ENCODE data around the gene NHSL1.

The NHSL1 gene

DNA sequence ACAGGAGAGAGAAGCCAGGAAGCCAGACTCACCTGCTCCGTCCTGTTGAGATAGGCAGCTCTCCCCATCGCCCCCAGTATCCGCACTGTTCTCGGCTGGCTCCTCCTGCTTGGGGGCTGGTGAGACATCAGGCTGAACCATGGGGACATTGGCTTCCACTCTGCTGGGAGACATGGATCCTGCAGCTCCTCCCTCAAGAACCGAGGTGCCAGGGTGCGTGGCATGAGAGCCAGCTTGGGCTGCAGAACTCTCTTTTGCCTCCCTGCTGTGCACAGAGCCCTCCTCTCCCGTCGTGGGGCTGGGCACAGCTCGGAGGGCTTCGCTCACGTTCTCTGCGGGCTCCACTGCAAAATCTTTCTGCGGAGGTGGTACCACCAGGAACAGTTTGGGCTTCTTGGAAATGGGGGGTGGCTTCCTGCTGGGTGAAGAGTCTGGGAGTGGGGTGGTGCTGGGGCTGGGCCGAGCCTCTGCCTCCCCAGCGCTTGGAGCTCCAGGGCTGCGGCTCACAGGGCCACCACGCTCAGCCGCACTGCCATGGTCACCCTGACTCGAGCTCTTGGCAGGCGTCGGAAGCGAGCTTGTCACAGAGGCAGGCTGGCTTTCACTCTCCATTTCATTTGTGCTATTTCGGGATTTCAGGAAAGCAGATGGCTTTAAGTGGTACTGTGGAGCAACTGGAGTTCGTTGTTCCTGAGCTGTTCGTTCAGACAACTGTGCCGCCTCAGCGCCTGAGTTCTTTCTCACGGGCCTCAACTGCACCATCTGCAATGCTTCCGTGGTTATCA is 68.7 kb downstream of the NHSL1 start:
- H3K4me3 ChIP-seq (ENCODE audit: low read depth, low read length): no peak overlapping the region
- H3K27ac ChIP-seq (ENCODE audit: extremely low read depth, low read depth, low read length): no peak overlapping the region
- no peak for TF ChIP-seq ZIC2 (tag by site-specific recombination; IDR thresholded peaks at IDR 0.05)
- no peak for TF ChIP-seq ZNF529 (tag by site-specific recombination; IDR thresholded peaks at IDR 0.05; ENCODE audit: insufficient replicate concordance)
- no peak for TF ChIP-seq OSR2 (tag by site-specific recombination; IDR thresholded peaks at IDR 0.05)
- TF ChIP-seq, protein P1, sequence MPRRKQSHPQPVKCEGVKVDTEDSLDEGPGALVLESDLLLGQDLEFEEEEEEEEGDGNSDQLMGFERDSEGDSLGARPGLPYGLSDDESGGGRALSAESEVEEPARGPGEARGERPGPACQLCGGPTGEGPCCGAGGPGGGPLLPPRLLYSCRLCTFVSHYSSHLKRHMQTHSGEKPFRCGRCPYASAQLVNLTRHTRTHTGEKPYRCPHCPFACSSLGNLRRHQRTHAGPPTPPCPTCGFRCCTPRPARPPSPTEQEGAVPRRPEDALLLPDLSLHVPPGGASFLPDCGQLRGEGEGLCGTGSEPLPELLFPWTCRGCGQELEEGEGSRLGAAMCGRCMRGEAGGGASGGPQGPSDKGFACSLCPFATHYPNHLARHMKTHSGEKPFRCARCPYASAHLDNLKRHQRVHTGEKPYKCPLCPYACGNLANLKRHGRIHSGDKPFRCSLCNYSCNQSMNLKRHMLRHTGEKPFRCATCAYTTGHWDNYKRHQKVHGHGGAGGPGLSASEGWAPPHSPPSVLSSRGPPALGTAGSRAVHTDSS (tag by site-specific recombination; IDR thresholded peaks at IDR 0.05): no peak
- TF ChIP-seq ZFP3 (tag by site-specific recombination; IDR thresholded peaks at IDR 0.05; ENCODE audit: low read depth): no peak
- TF ChIP-seq ZNF658 (tag by site-specific recombination; IDR thresholded peaks at IDR 0.05): no peak
- no peak for TF ChIP-seq ZNF184 (tag by site-specific recombination; IDR thresholded peaks at IDR 0.05)
- no peak for TF ChIP-seq SCRT2 (tag by site-specific recombination; IDR thresholded peaks at IDR 0.05)
- TF ChIP-seq KLF8 (tag by site-specific recombination; IDR thresholded peaks at IDR 0.05): no peak
- no peak for TF ChIP-seq SP3 (tag by site-specific recombination; IDR thresholded peaks at IDR 0.05)
- TF ChIP-seq ZNF202 (tag by site-specific recombination; IDR thresholded peaks at IDR 0.05; ENCODE audit: borderline replicate concordance): no peak
- no peak for TF ChIP-seq ZNF639 (tag by site-specific recombination; IDR thresholded peaks at IDR 0.05)
- TF ChIP-seq MZF1 (tag by site-specific recombination; IDR thresholded peaks at IDR 0.05; ENCODE audit: borderline replicate concordance): no peak
- no peak for TF ChIP-seq ZNF776 (tag by site-specific recombination; IDR thresholded peaks at IDR 0.05; ENCODE audit: borderline replicate concordance)
- no peak for TF ChIP-seq ZNF2 (tag by site-specific recombination; IDR thresholded peaks at IDR 0.05)
- no peak for TF ChIP-seq ZNF248 (tag by site-specific recombination; IDR thresholded peaks at IDR 0.05)
- no peak for TF ChIP-seq ZNF404 (tag by site-specific recombination; IDR thresholded peaks at IDR 0.05)
- TF ChIP-seq SCRT1 (tag by site-specific recombination; IDR thresholded peaks at IDR 0.05; ENCODE audit: borderline replicate concordance): no peak
- no peak for TF ChIP-seq ZNF707 (tag by site-specific recombination; IDR thresholded peaks at IDR 0.05)
- no peak for TF ChIP-seq ZNF473 (tag by site-specific recombination; IDR thresholded peaks at IDR 0.05)
- H3K9me3 ChIP-seq (ENCODE audit: control insufficient read depth, insufficient read depth, low read depth, low read length): no peaks in the 10 kb centered on the region
- peaks cover 0 to 37% of the 10 kb centered on the region in 2 experiments; a peak in 1 of 3 replicates for H3K36me3 ChIP-seq (ENCODE audit: control insufficient read depth in 2 of 2, insufficient read depth in 1 of 2, low read length in 2 of 2)
- CTCF ChIA-PET: interaction anchor here (0.6 to 7.5 kb wide), 17 partner anchors 9 to 342 kb away, joined by 3 to 125 read pairs (median 6); no protein-coding TSS in a partner anchor
- H3K4me1 ChIP-seq (ENCODE audit: control insufficient read depth, insufficient read depth, low read length): no peaks in the 10 kb centered on the region
- POLR2A ChIA-PET: no interaction called here

- POLR2A ChIA-PET: no interaction called here
Measured at GRCh38 chr6:138429761-138430160, 69.5 kb downstream of the NHSL1 start.

More at GRCh38 chr6:138429761-138430160, 69.5 kb downstream of the NHSL1 start:
- Histone ChIP-seq H3K9me3 (ENCODE audit: control insufficient read depth, insufficient read depth, low read depth, low read length) (no peaks in the 10 kb centered on the region), H3K36me3 (ENCODE audit: control insufficient read depth in 2 of 2, insufficient read depth in 1 of 2, low read length in 2 of 2) (peaks cover 0 to 37% of the 10 kb centered on the region in 2 experiments; a peak in 2 of 3 replicates), H3K27ac (ENCODE audit: extremely low read depth, low read depth, low read length) (no peak overlapping the region), H3K4me1 (ENCODE audit: control insufficient read depth, insufficient read depth, low read length) (no peaks in the 10 kb centered on the region), H3K4me3 (ENCODE audit: low read depth, low read length) (no peak overlapping the region)
- no peak for TF ChIP-seq WT1 (tag by site-specific recombination; IDR thresholded peaks at IDR 0.05)
- TF ChIP-seq, protein P2, sequence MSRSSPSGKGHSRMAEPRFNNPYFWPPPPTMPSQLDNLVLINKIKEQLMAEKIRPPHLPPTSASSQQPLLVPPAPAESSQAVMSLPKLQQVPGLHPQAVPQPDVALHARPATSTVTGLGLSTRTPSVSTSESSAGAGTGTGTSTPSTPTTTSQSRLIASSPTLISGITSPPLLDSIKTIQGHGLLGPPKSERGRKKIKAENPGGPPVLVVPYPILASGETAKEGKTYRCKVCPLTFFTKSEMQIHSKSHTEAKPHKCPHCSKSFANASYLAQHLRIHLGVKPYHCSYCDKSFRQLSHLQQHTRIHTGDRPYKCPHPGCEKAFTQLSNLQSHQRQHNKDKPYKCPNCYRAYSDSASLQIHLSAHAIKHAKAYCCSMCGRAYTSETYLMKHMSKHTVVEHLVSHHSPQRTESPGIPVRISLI (tag by site-specific recombination; IDR thresholded peaks at IDR 0.05): no peak
- no peak for TF ChIP-seq ZSCAN30 (tag by site-specific recombination; IDR thresholded peaks at IDR 0.05)
- TF ChIP-seq ZNF654 (tag by site-specific recombination; IDR thresholded peaks at IDR 0.05; ENCODE audit: low read depth): no peak
- no peak for TF ChIP-seq ZNF19 (tag by site-specific recombination; IDR thresholded peaks at IDR 0.05; ENCODE audit: low read depth)
- CTCF ChIA-PET: interaction anchor here (0.7 to 7.5 kb wide), 31 partner anchors 8 to 343 kb away, joined by 3 to 125 read pairs (median 5); no protein-coding TSS in a partner anchor
